Ammon's horn (tissue), 1 donor: ENCODE results near the gene SNRNP48.
A peak's percentile ranks its signal among the peaks of the same experiment; 100 is the strongest.

Experiments
- DNase-seq: peaks from one replicate; pipeline ENCODE4 v3.0.0-alpha.2; 2016; ENCODE audit warnings: low spot score

SNRNP48 gene

DNA sequence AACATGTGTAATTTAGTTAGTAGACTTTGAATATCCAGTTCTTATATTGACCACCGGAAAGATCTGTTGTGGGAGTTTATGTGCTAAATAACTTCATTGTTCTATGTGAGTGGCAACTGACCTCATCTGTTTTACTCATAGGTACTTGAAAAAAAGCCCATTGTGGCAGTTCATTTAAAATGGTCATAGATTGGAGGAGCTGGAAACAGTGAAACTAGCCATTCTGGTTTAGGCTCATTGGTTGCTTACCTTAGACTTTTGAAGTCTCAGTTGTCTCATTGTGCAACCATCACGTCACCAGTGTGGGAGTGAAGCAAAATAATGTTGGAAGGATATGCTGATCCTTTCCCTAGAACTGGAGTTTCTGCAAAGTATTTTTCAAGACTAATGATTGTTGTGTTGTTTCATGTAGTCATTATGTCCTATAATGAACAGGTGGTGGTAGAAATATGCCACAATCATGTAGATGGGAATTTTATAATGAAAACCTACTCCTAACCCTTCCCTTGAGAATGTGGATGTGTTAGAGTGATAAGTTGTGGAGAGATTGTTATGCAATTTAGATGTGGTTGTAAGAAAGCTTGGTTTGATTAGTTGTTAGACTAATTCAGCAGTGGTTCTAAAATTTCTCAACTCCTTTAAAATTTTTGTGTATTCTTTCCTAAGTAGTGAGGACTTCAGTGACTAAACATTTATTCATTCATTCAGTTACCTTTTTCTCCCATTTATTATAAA lies 30.2 kb upstream of the SNRNP48 start:
- DNase-seq: no peak

- no peak for DNase-seq
Measured at GRCh38 chr6:7561153-7561964, 28.6 kb upstream of the SNRNP48 start.

- DNase-seq: no peak
Measured at GRCh38 chr6:7562769-7563168, 27.2 kb upstream of the SNRNP48 start.

GRCh38 chr6:7566107-7566506 lies 23.9 kb upstream of the SNRNP48 start:
- DNase-seq: no peak

GRCh38 chr6:7566617-7567173 lies 23.3 kb upstream of the SNRNP48 start:
- no peak for DNase-seq

GRCh38 chr6:7568021-7568420 lies 22.0 kb upstream of the SNRNP48 start:
- no peak for DNase-seq

DNA sequence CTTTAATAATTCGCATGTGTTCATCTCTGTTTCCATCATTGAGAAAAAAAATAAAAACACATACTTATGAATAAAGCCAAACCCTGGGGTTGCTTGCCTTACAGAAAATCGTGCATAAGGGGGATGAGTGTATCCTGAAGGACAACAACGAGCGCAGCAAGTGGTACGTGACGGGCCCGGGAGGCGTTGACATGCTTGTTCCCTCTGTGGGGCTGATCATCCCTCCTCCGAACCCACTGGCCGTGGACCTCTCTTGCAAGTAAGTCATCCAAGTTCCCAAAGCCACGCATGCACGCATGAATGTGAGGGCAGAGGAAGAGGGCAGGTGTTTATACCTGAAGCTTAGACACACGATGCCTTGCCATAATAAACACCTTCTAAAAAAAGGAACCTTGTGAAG lies 20.9 kb upstream of the SNRNP48 start:
- no peak for DNase-seq

DNA sequence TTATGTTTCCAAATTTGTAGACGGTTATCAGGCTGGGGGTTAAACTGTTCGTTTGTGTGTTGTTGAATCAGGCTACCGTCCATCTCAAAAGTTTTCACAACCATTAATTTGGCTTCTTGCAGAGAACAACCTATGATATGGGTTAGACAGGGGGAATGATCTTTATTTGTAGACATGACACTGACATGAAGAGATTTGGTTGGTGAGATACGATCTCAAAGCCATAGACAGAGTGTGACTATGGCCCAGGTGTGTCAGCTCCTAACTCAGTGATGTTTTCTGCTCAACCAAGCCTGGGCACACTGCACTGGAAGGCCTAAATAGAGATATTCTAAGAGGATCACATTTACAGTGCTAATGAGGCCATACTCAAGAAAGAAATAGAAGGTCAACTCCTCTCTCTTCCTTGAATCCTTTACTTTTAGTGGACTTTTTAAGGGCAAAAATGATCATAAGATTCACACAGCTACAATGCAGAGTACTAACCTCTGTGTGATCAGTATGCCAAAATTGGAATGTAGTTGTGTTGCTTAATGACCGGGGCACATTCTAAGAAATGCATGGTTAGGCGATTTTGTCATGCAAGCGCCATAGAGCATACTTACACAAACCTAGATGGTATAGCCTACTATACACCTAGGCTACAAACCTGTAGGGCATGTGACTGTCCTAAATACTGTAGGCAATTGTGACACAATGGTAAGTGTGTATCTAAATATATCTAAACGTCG lies 17.6 kb upstream of the SNRNP48 start:
- no peak for DNase-seq

DNA sequence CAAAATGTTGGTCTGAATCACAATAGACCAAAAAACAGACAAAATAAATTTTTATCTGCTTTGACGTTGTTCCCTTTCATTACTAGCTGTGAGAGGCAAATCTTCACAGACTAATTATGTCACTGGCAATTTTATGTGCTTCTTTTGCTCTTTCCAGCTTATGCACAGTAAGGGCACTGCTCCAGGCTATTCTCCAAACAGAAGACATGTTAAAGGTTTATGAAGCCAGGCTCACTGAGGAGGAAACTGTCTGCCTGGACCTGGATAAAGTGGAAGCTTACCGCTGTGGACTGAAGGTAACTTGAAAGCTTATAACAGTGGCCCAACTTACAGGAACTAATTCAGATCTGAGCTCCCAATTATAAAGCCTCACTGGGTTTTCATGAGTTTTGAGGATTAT lies 15.5 kb upstream of the SNRNP48 start:
- no peak for DNase-seq

DNA sequence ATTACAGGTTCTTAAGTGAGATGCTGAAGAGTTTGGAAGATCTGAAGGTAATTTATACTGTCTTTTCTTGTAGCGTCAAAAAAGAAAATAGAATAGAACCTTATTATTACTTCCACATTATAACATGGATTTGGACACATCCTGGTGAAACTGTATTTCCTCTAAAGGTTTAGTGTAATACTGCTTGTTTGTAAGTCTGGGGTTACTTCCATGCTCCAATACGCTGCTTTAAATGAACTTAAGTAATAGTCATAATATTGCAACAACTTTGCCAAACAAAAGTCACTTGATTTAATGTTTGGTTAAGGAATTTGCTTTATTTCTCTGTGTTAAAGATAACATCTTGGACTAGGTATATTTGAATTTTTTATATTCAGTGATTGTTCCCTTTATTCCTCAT lies 11.5 kb upstream of the SNRNP48 start:
- DNase-seq: no peak

DNA sequence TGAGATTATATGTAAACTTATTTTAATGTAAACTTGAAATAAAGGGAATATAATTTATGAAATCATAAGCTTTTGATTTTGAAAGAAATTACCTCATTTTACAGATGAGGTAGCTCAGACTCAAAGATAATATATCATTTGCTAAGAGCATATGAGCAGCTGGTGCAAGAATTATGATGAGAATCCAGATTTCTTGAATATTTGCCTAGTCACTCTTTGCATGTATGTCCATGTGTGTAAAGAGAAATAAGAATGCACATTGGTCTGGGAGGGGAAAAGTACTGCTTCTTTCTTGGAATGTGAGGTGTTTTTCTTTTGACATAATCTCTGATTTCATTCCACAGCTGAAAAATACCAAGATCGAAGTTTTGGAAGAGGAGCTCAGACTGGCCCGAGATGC lies 11.1 kb upstream of the SNRNP48 start:
- DNase-seq: no peak

DNA sequence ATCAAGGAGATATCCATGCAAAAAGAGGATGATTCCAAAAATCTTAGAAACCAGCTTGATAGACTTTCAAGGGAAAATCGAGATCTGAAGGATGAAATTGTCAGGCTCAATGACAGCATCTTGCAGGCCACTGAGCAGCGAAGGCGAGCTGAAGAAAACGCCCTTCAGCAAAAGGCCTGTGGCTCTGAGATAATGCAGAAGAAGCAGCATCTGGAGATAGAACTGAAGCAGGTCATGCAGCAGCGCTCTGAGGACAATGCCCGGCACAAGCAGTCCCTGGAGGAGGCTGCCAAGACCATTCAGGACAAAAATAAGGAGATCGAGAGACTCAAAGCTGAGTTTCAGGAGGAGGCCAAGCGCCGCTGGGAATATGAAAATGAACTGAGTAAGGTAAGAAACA lies 10.1 kb upstream of the SNRNP48 start:
- DNase-seq: no peak

DNA sequence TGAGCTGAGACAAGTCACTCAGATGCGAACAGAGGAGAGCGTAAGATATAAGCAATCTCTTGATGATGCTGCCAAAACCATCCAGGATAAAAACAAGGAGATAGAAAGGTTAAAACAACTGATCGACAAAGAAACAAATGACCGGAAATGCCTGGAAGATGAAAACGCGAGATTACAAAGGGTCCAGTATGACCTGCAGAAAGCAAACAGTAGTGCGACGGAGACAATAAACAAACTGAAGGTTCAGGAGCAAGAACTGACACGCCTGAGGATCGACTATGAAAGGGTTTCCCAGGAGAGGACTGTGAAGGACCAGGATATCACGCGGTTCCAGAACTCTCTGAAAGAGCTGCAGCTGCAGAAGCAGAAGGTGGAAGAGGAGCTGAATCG lies 9.5 kb upstream of the SNRNP48 start:
- no peak for DNase-seq

DNA sequence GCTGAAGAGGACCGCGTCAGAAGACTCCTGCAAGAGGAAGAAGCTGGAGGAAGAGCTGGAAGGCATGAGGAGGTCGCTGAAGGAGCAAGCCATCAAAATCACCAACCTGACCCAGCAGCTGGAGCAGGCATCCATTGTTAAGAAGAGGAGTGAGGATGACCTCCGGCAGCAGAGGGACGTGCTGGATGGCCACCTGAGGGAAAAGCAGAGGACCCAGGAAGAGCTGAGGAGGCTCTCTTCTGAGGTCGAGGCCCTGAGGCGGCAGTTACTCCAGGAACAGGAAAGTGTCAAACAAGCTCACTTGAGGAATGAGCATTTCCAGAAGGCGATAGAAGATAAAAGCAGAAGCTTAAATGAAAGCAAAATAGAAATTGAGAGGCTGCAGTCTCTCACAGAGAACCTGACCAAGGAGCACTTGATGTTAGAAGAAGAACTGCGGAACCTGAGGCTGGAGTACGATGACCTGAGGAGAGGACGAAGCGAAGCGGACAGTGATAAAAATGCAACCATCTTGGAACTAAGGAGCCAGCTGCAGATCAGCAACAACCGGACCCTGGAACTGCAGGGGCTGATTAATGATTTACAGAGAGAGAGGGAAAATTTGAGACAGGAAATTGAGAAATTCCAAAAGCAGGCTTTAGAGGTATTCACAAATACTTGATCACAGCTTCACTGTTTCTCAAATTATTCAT lies 8.9 kb upstream of the SNRNP48 start:
- no peak for DNase-seq

- DNase-seq: no peak
Measured at GRCh38 chr6:7585287-7585930, 4.6 kb upstream of the SNRNP48 start.

- no peak for DNase-seq
Measured at GRCh38 chr6:7587631-7588100, 2.3 kb upstream of the SNRNP48 start.

DNA sequence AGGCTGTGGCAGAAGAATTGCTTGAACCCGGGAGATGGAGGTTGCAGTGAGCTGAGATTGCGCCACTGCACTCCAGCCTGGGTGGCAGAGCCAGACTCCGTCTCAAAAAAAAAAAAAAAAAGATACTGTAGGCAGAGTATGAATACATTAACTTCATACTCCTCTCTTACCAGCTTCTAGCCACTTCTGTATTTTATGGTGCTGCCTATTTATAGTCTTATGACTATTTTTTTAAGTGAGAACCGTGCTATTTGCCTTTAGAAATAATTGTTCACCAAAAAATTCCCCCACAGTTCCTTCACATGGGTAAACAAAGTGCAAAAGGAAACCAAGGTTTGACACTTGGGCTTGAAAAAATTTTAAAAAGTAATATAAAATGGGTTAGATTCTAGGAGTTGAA lies 1.5 kb upstream of the SNRNP48 start:
- DNase-seq: no peak

GRCh38 chr6:7589221-7589620 lies 777 bp upstream of the SNRNP48 start:
- no peak for DNase-seq

GRCh38 chr6:7590918-7591302 lies 912 bp downstream of the SNRNP48 start:
- peak; percentile 25 for DNase-seq

DNA sequence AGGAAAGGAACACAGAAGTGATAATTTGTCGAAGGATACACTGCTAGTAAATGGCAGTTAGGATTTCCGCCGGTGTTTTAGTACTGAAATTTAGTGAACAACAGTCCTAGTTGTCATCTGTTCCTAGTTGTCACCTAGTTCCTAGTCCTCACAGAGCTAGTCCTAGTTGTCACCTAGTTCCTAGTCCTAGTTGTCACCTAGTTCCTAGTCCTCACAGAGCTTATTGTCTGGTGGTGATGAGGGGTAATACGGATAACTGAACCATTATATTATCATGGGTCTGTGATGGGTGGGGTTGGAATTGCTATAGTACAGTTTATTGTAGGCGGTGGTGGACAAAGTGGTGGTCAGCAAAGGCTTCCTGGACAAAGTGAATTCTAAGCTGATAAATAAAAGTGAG lies 1.8 kb downstream of the SNRNP48 start:
- DNase-seq: no peak

DNA sequence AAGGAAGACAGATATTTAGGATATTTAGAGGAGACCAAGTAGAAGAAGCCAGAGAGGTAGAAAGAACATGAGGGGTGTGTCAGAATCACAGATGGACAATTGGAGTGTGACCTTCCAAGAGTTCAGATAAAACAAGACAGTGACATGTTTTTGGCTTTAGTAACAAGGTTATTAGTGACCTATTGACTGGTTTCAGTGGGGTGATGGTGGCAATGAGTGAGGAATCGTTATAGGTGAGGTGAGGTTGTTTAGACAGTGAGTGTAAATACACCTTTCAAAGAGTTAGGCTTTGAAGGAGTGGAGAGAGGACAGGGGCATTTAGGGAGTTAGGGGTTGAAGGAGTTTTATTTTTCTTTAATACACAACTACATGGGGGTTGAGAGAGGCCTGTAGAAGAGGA lies 3.2 kb downstream of the SNRNP48 start:
- DNase-seq: no peak
